ENCODE measurements around the gene TAS2R40. TPM values are rescaled to one million over a fixed set of nuclear protein-coding genes. Genes with fewer than 3 reads are reported as not detected.

Gene TAS2R40
- total and polyA plus RNA-seq, 7 donors, result not detected

GRCh38 chr7:143234533-143234875 is 12.7 kb downstream of the TAS2R40 start:
- H3K4me1 ChIP-seq, result no peaks in the 10 kb centered on the region
- DNase-seq (no peak), ATAC-seq (no peak)
- peaks cover 14% of the 10 kb centered on the region for H3K9me3 ChIP-seq
- no peaks in the 10 kb centered on the region for H3K36me3 ChIP-seq (ENCODE audit: insufficient read depth in 1 of 2, low read depth in 1 of 2)
- H3K27ac ChIP-seq, result no peak overlapping the region
- intact Hi-C loops (cut with DNase I), result no loop called here
- WGBS, 3 donors, result 86 to 93% (median 91%) methylated on average over 3 of the region's 3 CpGs
- no peak for TF ChIP-seq CTCF (IDR thresholded peaks at IDR 0.05)
- no peaks in the 10 kb centered on the region for H3K27me3 ChIP-seq (ENCODE audit: insufficient read depth in 3 of 3, low read length in 2 of 3)
- no peak overlapping the region for H3K4me3 ChIP-seq

GRCh38 chr7:143235561-143235960 is 13.7 kb downstream of the TAS2R40 start:
- Histone ChIP-seq H3K4me3 (no peak overlapping the region), H3K27me3 (ENCODE audit: insufficient read depth in 3 of 3, low read length in 2 of 3) (no peaks in the 10 kb centered on the region), H3K9me3 (peaks cover 14% of the 10 kb centered on the region), H3K36me3 (ENCODE audit: insufficient read depth in 1 of 2, low read depth in 1 of 2) (no peaks in the 10 kb centered on the region), H3K27ac (no peak overlapping the region), H3K4me1 (no peaks in the 10 kb centered on the region)
- intact Hi-C loops (cut with DNase I), result no loop called here
- DNase-seq, result no peak
- TF ChIP-seq CTCF (IDR thresholded peaks at IDR 0.05), result no peak
- WGBS, 3 donors, result 39 to 45% (median 43%) methylated on average over 1 of the region's 1 CpG
- ATAC-seq, result no peak

- H3K27ac ChIP-seq, result no peak overlapping the region
- no peak for TF ChIP-seq CTCF (IDR thresholded peaks at IDR 0.05)
- no peak overlapping the region for H3K4me3 ChIP-seq
- H3K4me1 ChIP-seq, result no peaks in the 10 kb centered on the region
- WGBS, 3 donors, result 81 to 95% (median 91%) methylated on average over 3 of the region's 3 CpGs
- DNase-seq (no peak), ATAC-seq (no peak)
- peaks cover 14% of the 10 kb centered on the region for H3K9me3 ChIP-seq
- intact Hi-C loops (cut with DNase I), result no loop called here
- H3K36me3 ChIP-seq (ENCODE audit: insufficient read depth in 1 of 2, low read depth in 1 of 2), result no peaks in the 10 kb centered on the region
- no peaks in the 10 kb centered on the region for H3K27me3 ChIP-seq (ENCODE audit: insufficient read depth in 3 of 3, low read length in 2 of 3)
Observed at GRCh38 chr7:143236408-143236990, 14.7 kb downstream of the TAS2R40 start.

- intact Hi-C loops (cut with DNase I), result no loop called here
- no peaks in the 10 kb centered on the region for H3K27me3 ChIP-seq (ENCODE audit: insufficient read depth in 3 of 3, low read length in 2 of 3)
Observed at GRCh38 chr7:143237366-143237765, 15.5 kb downstream of the TAS2R40 start.

More at GRCh38 chr7:143237366-143237765, 15.5 kb downstream of the TAS2R40 start:
- H3K4me3 ChIP-seq, result no peak overlapping the region
- no peak for TF ChIP-seq CTCF (IDR thresholded peaks at IDR 0.05)
- DNase-seq, result no peak
- peaks cover 14% of the 10 kb centered on the region for H3K9me3 ChIP-seq
- H3K36me3 ChIP-seq (ENCODE audit: insufficient read depth in 1 of 2, low read depth in 1 of 2), result no peaks in the 10 kb centered on the region
- no peak for ATAC-seq
- H3K4me1 ChIP-seq, result no peaks in the 10 kb centered on the region
- no peak overlapping the region for H3K27ac ChIP-seq

Data from psoas muscle (tissue), 8 donors.